NCI-H2107 (cell line): ENCODE measurements around the gene REXO1.

Experiments
- DNase-seq: peaks from one replicate; lab custom pipeline; 2025; lab: John Stamatoyannopoulos, UW

The REXO1 gene

GRCh38 chr19:1828279-1829238 lies 19.7 kb downstream of the REXO1 start:
- no peak for DNase-seq

GRCh38 chr19:1827566-1828278 lies 20.6 kb downstream of the REXO1 start:
- DNase-seq: no peak

DNA sequence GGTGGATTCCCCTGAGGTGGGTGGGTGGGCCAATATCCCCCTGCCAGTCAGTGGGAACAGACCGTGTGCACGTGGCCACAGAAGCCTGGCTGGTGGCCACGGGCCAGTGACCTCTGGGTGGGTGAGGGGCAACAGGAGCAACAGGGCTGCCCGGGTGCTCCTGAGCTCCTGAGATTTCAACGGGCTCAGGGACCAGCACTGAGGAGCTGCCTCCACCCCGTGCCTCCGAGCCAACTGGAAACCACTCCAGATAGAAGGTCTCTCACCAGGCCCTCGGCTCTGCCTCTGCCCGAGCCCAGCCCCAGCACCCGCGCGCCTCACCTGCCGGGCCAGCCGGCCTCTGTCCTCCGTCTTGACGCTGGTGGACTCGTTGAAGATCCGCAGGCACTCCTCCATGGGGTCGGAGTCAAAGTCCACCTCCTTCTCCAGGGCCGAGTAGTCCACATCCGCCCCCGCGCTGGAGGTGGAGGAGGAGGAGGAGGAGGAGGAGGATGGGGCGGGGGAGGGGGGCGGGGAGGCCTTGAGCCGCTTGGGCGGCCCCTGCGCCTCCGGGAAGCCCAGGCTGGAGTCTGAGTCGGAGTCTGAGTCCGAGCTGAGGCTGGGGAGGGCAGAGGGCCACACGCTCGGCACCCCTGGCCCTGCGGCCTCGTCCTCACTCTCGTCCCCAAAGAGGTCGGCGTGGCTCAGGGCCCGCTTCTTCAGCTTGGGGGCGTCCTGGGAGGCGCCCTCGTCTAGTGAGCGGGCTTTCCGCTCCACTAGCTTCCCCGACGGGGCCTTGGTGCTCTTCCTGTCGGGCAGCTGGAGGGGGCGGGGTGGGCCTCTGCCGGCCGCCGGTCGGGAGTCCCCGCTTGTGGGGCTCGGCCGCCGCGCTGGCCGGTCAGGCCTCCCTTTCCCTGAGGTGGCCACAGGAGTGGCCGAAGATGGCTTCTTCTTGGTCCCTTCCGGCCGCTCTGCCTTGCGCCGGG lies 21.4 kb downstream of the REXO1 start:
- DNase-seq: no peak

DNA sequence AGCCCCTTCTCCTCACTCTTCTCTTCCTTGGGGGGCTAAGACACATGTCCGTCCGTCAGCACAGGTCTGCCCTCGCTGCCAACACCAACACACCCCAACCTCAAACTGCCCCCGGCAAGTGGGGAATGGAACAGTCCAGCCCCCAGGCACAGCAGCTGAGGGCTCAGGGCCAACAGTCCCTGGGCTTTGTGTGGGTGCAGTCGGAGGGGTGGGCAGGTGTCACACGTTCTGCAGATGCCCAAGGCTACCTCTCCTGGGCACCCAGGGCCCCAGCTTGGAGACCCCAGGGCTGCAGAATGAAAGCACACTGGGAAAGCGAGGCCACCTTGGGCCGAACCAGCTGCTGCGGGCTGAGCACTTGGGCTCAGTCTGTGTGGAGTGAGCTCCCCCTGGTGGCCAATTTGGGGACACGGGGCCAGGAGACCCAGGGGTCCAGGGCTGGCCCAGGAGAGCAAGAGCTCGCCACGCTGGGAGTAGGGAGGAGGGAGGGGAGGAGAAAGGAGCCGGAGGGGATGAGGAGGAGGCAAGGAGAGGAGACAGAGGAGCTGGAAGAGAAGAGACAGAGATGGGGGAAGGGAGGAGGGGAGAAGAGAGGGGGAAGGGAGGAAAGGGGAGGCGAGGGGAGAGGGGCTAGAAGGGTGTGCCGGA lies 22.2 kb downstream of the REXO1 start:
- DNase-seq: peak; percentile 22

GRCh38 chr19:1824252-1824622 lies 24.0 kb downstream of the REXO1 start:
- DNase-seq: no peak

DNA sequence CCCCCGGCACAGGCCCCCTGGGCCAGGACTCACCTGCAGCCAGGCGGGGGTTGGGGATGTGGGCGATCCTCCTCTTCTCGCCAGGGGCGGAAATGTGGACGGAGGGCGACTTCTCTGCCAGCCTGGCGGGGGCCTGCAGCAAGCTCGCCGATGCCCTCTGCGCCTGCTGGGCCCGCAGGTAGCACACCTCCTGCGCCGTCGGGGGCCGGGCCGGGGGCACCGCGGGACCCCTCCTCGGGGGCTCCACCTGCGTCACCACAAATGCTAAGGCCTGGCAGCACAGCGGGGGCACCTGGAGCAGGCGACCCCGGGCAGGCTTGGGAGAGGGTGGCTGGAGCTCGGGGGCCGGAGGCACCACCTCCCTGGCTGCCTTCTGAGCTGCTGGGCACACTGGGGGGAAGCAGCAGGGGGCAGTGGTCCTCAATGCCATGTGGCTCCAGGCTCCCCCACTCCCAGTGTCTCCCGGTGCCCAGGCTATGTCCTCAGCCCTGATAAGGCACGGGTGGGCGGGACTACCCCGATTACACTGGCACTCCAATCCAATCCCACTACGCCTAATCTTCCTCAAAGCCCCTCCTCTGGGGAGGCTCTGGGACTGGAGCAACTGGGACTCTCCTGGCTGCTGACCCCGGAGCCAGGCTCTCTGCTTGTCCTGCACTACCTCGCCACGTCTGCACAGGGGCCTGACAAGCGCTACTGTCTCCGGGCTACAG lies 24.6 kb downstream of the REXO1 start:
- DNase-seq: no peak

GRCh38 chr19:1823020-1823419 lies 25.3 kb downstream of the REXO1 start:
- no peak for DNase-seq

- DNase-seq: no peak
Observed at GRCh38 chr19:1822210-1822609, 26.1 kb downstream of the REXO1 start.

DNA sequence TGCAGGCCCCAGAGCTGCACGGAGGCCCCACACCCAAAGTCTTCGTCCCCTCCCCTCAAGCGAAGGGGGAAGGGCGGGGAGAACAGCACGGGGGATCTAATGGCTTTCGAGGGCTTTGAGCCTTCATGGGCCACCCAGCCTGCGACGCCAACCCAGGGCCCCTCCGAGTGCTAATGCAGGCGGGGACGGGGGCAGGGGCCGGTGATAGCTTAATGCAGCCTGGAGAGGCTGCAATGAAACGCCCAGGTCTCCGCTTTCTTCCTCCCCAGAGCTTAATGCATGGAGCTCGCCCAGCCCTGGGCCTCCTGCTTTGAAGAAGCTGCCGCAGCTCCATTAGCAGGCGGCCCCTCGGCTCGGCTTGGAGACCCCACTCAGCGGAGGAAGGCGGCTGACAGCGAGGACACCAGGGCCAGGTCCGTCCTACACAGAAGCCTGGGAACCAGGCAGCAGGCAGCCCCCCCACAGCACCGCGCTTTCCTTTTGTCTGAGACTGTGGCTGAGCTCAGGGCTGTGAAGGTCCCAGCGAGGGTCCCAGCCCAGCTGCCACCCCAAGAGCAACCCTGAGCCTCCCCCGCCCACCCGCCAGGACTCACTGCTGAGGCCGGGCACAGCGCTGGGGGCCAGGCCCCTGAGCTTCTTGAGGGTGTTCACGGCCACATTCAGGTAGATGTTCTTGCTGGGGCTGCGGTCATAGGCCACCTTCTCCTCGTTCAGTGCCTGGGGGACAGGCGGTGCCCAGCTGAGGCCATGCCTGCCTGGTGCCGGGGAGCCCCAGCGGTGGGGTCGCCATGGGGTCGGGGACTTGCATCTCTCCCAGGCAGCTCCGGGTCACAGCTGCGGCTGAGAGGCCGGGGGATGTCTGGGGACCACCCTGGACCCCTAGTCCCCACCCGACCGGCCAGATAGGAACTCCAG lies 28.7 kb downstream of the REXO1 start:
- DNase-seq: no peak

DNA sequence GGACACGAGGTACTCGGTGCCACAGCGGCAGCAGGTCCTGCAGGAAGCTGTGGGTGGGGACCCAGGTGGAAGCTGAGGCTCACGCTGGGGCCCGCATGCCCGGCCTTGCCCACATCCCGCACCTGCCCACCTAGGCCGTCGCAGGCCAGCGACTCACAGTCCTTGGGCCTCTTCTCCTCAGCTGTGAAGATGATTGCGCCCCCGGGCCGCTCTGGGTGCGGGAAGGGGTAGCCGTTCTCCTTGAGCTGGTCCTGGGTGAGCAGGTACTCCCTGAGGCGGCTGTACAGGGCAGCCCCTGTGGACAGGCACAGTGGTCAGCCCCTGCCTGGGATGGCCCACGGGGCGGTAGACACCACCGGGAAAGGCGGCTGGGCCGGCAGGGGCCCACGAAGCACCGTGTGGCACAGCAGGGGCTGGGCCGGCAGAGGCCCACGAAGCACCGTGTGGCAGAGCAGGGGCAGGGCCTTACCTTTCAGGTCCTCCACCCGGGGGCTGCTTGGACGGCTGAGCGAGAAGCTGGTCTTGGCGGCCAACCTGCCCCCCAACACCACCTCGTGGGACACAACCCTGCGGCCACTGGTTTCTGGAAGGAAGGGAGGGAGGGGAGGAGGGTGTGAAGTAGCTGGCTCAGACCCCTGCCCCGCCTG lies 29.6 kb downstream of the REXO1 start:
- DNase-seq: no peak

GRCh38 chr19:1817553-1818179 lies 30.6 kb downstream of the REXO1 start:
- no peak for DNase-seq

- no peak for DNase-seq
Observed at GRCh38 chr19:1816530-1817298, 31.6 kb downstream of the REXO1 start.

DNA sequence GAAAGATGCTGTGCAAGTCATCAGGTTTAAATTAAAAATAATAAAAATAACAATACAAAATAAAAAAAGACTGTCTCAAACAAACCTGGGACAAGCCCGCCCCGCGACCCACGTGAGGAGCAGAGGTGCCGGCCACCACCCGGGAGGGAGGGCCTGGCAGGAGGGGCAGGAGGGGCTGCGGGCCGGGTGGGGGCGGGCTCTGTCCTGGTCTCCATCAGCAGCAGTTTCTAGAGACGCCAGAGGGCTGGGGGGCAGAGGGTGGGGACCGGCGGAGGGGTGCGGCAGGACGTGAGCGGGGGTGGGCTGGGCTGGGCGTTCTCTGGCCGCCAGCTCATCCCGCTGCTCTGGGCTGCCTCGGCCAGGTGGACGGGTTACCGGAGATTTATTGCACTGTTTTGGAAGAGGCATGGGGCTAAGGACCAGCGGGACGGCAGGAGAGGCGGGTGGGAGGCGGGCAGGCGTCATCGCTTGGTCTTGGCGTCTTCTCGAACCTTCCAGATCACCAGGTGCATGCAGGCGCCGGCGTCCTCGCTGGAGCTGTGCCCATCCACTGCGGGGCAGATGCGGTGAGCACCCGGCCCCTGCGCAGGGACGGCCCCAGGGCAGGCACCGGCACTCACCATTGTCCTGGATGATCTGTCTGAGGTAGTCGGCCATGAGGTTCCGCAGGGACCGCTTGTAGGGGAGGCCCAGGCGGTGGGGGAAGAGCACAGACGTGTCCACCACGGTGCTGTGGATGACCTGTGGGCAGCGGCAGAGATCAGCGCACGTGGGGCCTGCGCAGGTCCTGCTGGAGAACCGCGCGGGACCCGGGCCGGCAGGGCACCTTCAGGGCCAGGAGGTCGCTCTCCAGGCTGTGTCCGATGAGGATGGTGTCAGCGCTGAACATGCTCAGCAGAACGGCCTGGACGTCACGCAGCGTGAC lies 32.4 kb downstream of the REXO1 start:
- no peak for DNase-seq

GRCh38 chr19:1814833-1815604 lies 33.3 kb downstream of the REXO1 start:
- no peak for DNase-seq

DNA sequence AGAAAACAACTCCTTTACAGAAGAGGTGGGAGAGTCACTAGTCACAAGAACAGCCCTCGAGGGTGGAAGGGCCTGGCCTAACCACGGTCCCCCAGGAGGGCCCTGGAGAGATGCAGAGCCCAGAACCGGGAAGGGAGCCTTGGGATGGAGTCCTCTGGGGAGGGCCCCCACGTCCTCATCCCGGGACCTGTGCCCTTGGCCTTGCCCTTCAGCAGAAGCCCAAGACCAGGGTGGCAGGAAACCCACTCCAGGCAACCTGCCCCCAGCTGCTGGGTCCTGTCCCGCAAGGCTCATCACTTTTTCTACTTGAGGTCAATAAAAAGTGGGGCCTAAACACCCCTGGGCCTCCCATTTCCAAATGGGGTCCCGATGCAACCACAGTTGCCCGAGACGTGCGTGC lies 33.9 kb downstream of the REXO1 start:
- DNase-seq: no peak
